Stimulated activated effector memory CD8-positive, alpha-beta T cell treated with anti-CD3 and anti-CD28 coated beads, Interleukin-12 subunit alpha, Interleukin-12 subunit beta, amount 100 ng/mL, for 72 hours (primary cell): ENCODE results near the gene RCAN2.

Source experiments
- ATAC-seq: fragments of 150-1000 bp; cut with Tn5 transposase; 2 replicates; pipeline ENCODE4 v1.10.0; 2021
- DNase-seq, 2 donors: peaks; one replicate each; pipeline ENCODE4 v3.0.0; 2021 to 2022; ENCODE audit warnings: low spot score in 2 of 2
- H3K27ac Mint-ChIP-seq: one replicate; pipeline ENCODE4 v1.8.0; 2022; ENCODE audit warnings: mild to moderate bottlenecking, mixed read lengths
- H3K36me3 Mint-ChIP-seq: one replicate; pipeline ENCODE4 v1.8.0; 2022; ENCODE audit warnings: mild to moderate bottlenecking, mixed read lengths
- H3K4me1 Mint-ChIP-seq: one replicate; pipeline ENCODE4 v1.8.0; 2022; ENCODE audit warnings: mixed read lengths
- H3K4me3 Mint-ChIP-seq: one replicate; pipeline ENCODE4 v1.8.0; 2022; ENCODE audit warnings: mild to moderate bottlenecking, mixed read lengths
- H3K9me3 Mint-ChIP-seq: one replicate; pipeline ENCODE4 v1.8.0; 2022; ENCODE audit warnings: mixed read lengths

Gene RCAN2

GRCh38 chr6:46293641-46294316, 197.5 kb downstream of the RCAN2 start:
- Mint-ChIP-seq H3K4me3 (no peak overlapping the region), H3K4me1 (peaks cover 18% of the 10 kb centered on the region), H3K27ac (no peak overlapping the region), H3K9me3 (no peaks in the 10 kb centered on the region), H3K36me3 (no peaks in the 10 kb centered on the region)
- DNase-seq, result no peak
- ATAC-seq, result peak; percentile 66

GRCh38 chr6:46291880-46292279, 199.4 kb downstream of the RCAN2 start:
- Mint-ChIP-seq H3K27ac (no peak overlapping the region), H3K9me3 (no peaks in the 10 kb centered on the region), H3K36me3 (no peaks in the 10 kb centered on the region), H3K4me1 (peaks cover 34% of the 10 kb centered on the region), H3K4me3 (no peak overlapping the region)
- no peak for ATAC-seq
- no peak for DNase-seq

- ATAC-seq (no peak), DNase-seq (no peak)
- H3K36me3 Mint-ChIP-seq, result no peaks in the 10 kb centered on the region
- no peak overlapping the region for H3K4me3 Mint-ChIP-seq
- H3K9me3 Mint-ChIP-seq, result no peaks in the 10 kb centered on the region
- H3K4me1 Mint-ChIP-seq, result peaks cover 39% of the 10 kb centered on the region
- no peak overlapping the region for H3K27ac Mint-ChIP-seq
Measured at GRCh38 chr6:46291275-46291633, 200.0 kb downstream of the RCAN2 start.

- ATAC-seq (no peak), DNase-seq (no peak)
- no peak overlapping the region for H3K27ac Mint-ChIP-seq
- no peak overlapping the region for H3K4me3 Mint-ChIP-seq
- H3K9me3 Mint-ChIP-seq, result no peaks in the 10 kb centered on the region
- H3K36me3 Mint-ChIP-seq, result no peaks in the 10 kb centered on the region
- H3K4me1 Mint-ChIP-seq, result peaks cover 40% of the 10 kb centered on the region
Measured at GRCh38 chr6:46290421-46291274, 200.6 kb downstream of the RCAN2 start.

- H3K4me3 Mint-ChIP-seq, result no peak overlapping the region
- ATAC-seq (no peak), DNase-seq (no peak)
- no peaks in the 10 kb centered on the region for H3K9me3 Mint-ChIP-seq
- H3K4me1 Mint-ChIP-seq, result peaks cover 40% of the 10 kb centered on the region
- no peaks in the 10 kb centered on the region for H3K36me3 Mint-ChIP-seq
- H3K27ac Mint-ChIP-seq, result no peak overlapping the region
Measured at GRCh38 chr6:46289898-46290297, 201.4 kb downstream of the RCAN2 start.

GRCh38 chr6:46288835-46289234, 202.4 kb downstream of the RCAN2 start:
- Mint-ChIP-seq H3K36me3 (no peaks in the 10 kb centered on the region), H3K9me3 (no peaks in the 10 kb centered on the region), H3K4me3 (no peak overlapping the region), H3K27ac (peak overlapping the region; percentile 36), H3K4me1 (peaks cover 38% of the 10 kb centered on the region)
- no peak for DNase-seq
- ATAC-seq, result no peak

GRCh38 chr6:46287681-46288080, 203.6 kb downstream of the RCAN2 start:
- H3K9me3 Mint-ChIP-seq, result no peaks in the 10 kb centered on the region
- peaks cover 33% of the 10 kb centered on the region for H3K4me1 Mint-ChIP-seq
- peak in 1 of 2 donors; percentile 53 for DNase-seq
- H3K27ac Mint-ChIP-seq, result peak overlapping the region; percentile 62
- ATAC-seq, result peak; percentile 84
- no peaks in the 10 kb centered on the region for H3K36me3 Mint-ChIP-seq
- peak overlapping the region; percentile 0 for H3K4me3 Mint-ChIP-seq

- H3K27ac Mint-ChIP-seq, result peak overlapping the region; percentile 62
- H3K36me3 Mint-ChIP-seq, result no peaks in the 10 kb centered on the region
- no peak overlapping the region for H3K4me3 Mint-ChIP-seq
- H3K9me3 Mint-ChIP-seq, result no peaks in the 10 kb centered on the region
- no peak for DNase-seq
- peaks cover 33% of the 10 kb centered on the region for H3K4me1 Mint-ChIP-seq
- no peak for ATAC-seq
Measured at GRCh38 chr6:46287043-46287442, 204.2 kb downstream of the RCAN2 start.

- H3K4me1 Mint-ChIP-seq, result peaks cover 26% of the 10 kb centered on the region
- H3K4me3 Mint-ChIP-seq, result no peak overlapping the region
- no peak overlapping the region for H3K27ac Mint-ChIP-seq
- no peaks in the 10 kb centered on the region for H3K9me3 Mint-ChIP-seq
- no peak for DNase-seq
- no peaks in the 10 kb centered on the region for H3K36me3 Mint-ChIP-seq
- no peak for ATAC-seq
Measured at GRCh38 chr6:46284475-46284874, 206.8 kb downstream of the RCAN2 start.

- H3K36me3 Mint-ChIP-seq, result no peaks in the 10 kb centered on the region
- DNase-seq (no peak), ATAC-seq (no peak)
- no peaks in the 10 kb centered on the region for H3K9me3 Mint-ChIP-seq
- no peaks in the 10 kb centered on the region for H3K4me1 Mint-ChIP-seq
- no peak overlapping the region for H3K4me3 Mint-ChIP-seq
- no peak overlapping the region for H3K27ac Mint-ChIP-seq
Measured at GRCh38 chr6:46281110-46281509, 210.1 kb downstream of the RCAN2 start.

- DNase-seq (no peak), ATAC-seq (peak; percentile 37)
- no peak overlapping the region for H3K27ac Mint-ChIP-seq
Measured at GRCh38 chr6:46279874-46280273, 211.4 kb downstream of the RCAN2 start.

GRCh38 chr6:46276576-46277142, 214.6 kb downstream of the RCAN2 start:
- Mint-ChIP-seq H3K4me3 (no peak overlapping the region), H3K36me3 (no peaks in the 10 kb centered on the region), H3K9me3 (no peaks in the 10 kb centered on the region), H3K4me1 (no peaks in the 10 kb centered on the region), H3K27ac (no peak overlapping the region)
- DNase-seq (no peak), ATAC-seq (no peak)

More at GRCh38 chr6:46279874-46280273, 211.4 kb downstream of the RCAN2 start:
- H3K4me3 Mint-ChIP-seq, result no peak overlapping the region
- H3K9me3 Mint-ChIP-seq, result no peaks in the 10 kb centered on the region
- no peaks in the 10 kb centered on the region for H3K4me1 Mint-ChIP-seq
- H3K36me3 Mint-ChIP-seq, result no peaks in the 10 kb centered on the region

GRCh38 chr6:46274502-46274901, 216.7 kb downstream of the RCAN2 start:
- Mint-ChIP-seq H3K27ac (no peak overlapping the region), H3K9me3 (no peaks in the 10 kb centered on the region), H3K4me3 (no peak overlapping the region), H3K4me1 (no peaks in the 10 kb centered on the region), H3K36me3 (no peaks in the 10 kb centered on the region)
- no peak for ATAC-seq
- DNase-seq, result no peak

GRCh38 chr6:46273911-46274310, 217.3 kb downstream of the RCAN2 start:
- no peaks in the 10 kb centered on the region for H3K36me3 Mint-ChIP-seq
- DNase-seq (no peak), ATAC-seq (no peak)
- H3K4me1 Mint-ChIP-seq, result no peaks in the 10 kb centered on the region
- no peak overlapping the region for H3K4me3 Mint-ChIP-seq
- no peak overlapping the region for H3K27ac Mint-ChIP-seq
- H3K9me3 Mint-ChIP-seq, result no peaks in the 10 kb centered on the region

GRCh38 chr6:46271728-46272127, 219.5 kb downstream of the RCAN2 start:
- no peaks in the 10 kb centered on the region for H3K36me3 Mint-ChIP-seq
- H3K9me3 Mint-ChIP-seq, result no peaks in the 10 kb centered on the region
- ATAC-seq (no peak), DNase-seq (no peak)
- H3K4me3 Mint-ChIP-seq, result no peak overlapping the region
- no peak overlapping the region for H3K27ac Mint-ChIP-seq
- no peaks in the 10 kb centered on the region for H3K4me1 Mint-ChIP-seq

- H3K27ac Mint-ChIP-seq, result no peak overlapping the region
- no peak for ATAC-seq
- H3K4me3 Mint-ChIP-seq, result no peak overlapping the region
- no peaks in the 10 kb centered on the region for H3K4me1 Mint-ChIP-seq
- no peak for DNase-seq
- H3K9me3 Mint-ChIP-seq, result no peaks in the 10 kb centered on the region
- H3K36me3 Mint-ChIP-seq, result no peaks in the 10 kb centered on the region
Measured at GRCh38 chr6:46271107-46271506, 220.1 kb downstream of the RCAN2 start.
